ENCODE results near the gene DHX40. TPM values are rescaled to one million over a fixed set of nuclear protein-coding genes. Genes with fewer than 3 reads are reported as not detected.
"Not testable (repeated sequence)": the region's sequence is repeated elsewhere in the genome, so short reads cannot be mapped to it uniquely, and the experiment has no call there.

The DHX40 gene
- total and polyA plus RNA-seq, 2 of the 8 experiments (the other 6 are each of a cell fraction or from before 2014, with no cell fraction given), result 13.5 to 28.3 TPM

DNA sequence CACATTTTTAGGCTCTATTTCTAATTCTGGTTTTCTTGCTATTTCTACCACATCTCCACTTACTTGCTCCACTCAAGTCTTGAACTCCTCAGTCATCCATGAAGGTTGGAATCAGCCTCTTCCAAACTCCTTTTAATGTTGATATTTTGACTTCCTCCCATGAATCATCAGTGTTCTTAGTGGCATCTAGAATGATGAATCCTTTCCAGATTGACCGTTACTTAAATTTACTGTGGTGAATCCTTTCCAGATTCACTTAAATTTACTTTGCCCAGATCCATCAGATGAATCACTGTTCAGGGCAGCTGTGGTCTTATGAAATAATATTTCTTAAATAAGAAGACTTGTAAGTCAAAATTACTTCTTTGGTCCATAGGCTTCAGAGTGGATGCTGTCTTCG lies 86.7 kb downstream of the DHX40 start (continued):
- TF ChIP-seq SIN3A (conservative IDR thresholded peaks at IDR 0.05 in 1 of 2, IDR thresholded peaks at IDR 0.05 in 1 of 2; ENCODE audit: low read depth in 1 of 2, low read length in 2 of 2) (no peak), CEBPB (IDR thresholded peaks at IDR 0.05; ENCODE audit: low read depth, low read length) (no peak), USF2 (IDR thresholded peaks at IDR 0.05; ENCODE audit: low read length) (no peak)

DNA sequence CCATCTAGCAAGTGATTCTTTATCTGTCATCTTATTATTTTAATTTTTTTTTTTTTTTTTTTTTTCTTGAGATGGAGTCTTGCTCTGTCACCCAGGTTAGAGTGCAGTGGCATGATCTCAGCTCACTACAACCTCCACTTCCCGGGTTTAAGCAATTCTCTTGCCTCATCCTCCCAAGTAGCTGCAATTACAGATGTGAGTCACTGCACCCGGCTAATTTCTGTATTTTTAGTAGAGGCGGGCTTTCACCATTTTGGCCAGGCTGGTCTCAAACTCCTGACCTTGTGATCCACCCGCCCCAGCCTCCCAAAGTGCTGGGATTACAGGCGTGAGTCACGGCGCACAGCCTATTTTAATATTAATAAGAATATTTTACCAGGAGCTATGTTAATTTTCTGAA lies 91.2 kb downstream of the DHX40 start:
- H3K23me2 ChIP-seq (ENCODE audit: low read depth, low read length); H3K79me2 ChIP-seq (ENCODE audit: control insufficient read depth in 1 of 2, insufficient read depth in 2 of 2, low read length in 2 of 2); H4K5ac ChIP-seq (ENCODE audit: insufficient read length, low read depth, low read length); FAIRE-seq; H3K27me3 ChIP-seq (replicated peaks in 1 of 4; ENCODE audit: control insufficient read depth in 3 of 4, extremely low read depth in 1 of 4, insufficient read depth in 3 of 4, low read length in 3 of 4); H3K27ac ChIP-seq (ENCODE audit: low read depth, low read length); H2BK120ac ChIP-seq (replicated peaks; ENCODE audit: low read depth, low read length); H2BK20ac ChIP-seq (ENCODE audit: low read length); H3K4me2 ChIP-seq (ENCODE audit: insufficient read depth in 1 of 2, low read depth in 2 of 2, low read length in 2 of 2); H2AK5ac ChIP-seq (ENCODE audit: low read depth, low read length); H2BK12ac ChIP-seq (ENCODE audit: low read depth, low read length); H3K14ac ChIP-seq (ENCODE audit: insufficient read length); POLR2A ChIA-PET (ENCODE audit: partially characterized antibody); H2AFZ ChIP-seq (ENCODE audit: low read length); H3K9ac ChIP-seq (replicated peaks in 1 of 4; ENCODE audit: extremely low read depth in 1 of 4, low read depth in 3 of 4, low read length in 3 of 4); H2BK5ac ChIP-seq (ENCODE audit: low read depth, low read length); H3K9me3 ChIP-seq (ENCODE audit: insufficient read depth in 2 of 2, low read depth in 1 of 2, low read length in 1 of 2); H4K20me1 ChIP-seq (replicated peaks in 1 of 2; ENCODE audit: control insufficient read depth in 1 of 2, insufficient read depth in 2 of 2, low read length in 2 of 2); H2BK15ac ChIP-seq (ENCODE audit: low read length); H3K18ac ChIP-seq (ENCODE audit: extremely low read depth, low read length); H4K8ac ChIP-seq (ENCODE audit: extremely low read depth, insufficient read depth, low read length); DNase-seq (ENCODE audit: low read depth in 1 of 2, low spot score in 2 of 2); H3K56ac ChIP-seq (replicated peaks; ENCODE audit: insufficient read length, low read depth, low read length); CTCF ChIA-PET (ENCODE audit: partially characterized antibody); H3K79me1 ChIP-seq (ENCODE audit: low read depth, low read length); H3K23ac ChIP-seq (ENCODE audit: insufficient read length); H3K4ac ChIP-seq (replicated peaks; ENCODE audit: insufficient read length, low read depth, low read length); H3K4me3 ChIP-seq (ENCODE audit: extremely low read depth in 1 of 4, insufficient read depth in 2 of 4, low read depth in 3 of 4, low read length in 4 of 4); H4K91ac ChIP-seq (replicated peaks; ENCODE audit: insufficient read length, low read length); H3K4me1 ChIP-seq (replicated peaks in 1 of 4; ENCODE audit: control insufficient read depth in 3 of 4, insufficient read depth in 4 of 4, low read length in 3 of 4): not testable (repeated sequence)
- H3K36me3 ChIP-seq (ENCODE audit: control insufficient read depth in 2 of 4, insufficient read depth in 4 of 4, low read length in 3 of 4), result peaks cover 15 to 70% (median 53%) of the 10 kb centered on the region in 4 experiments
- WGBS, 2 experiments (ENCODE audit: extremely low coverage in 1 of 2, insufficient coverage in 1 of 2, insufficient read length in 1 of 2, insufficient replicate concordance in 2 of 2, low coverage in 1 of 2, low lambda C conversion rate in 2 of 2, missing lambda C conversion rate in 1 of 2), result 93% methylated on average over 7 of the region's 7 CpGs; no CpG with 5 or more reads in 1 of the 2 experiments
